Fibroblast of skin of abdomen (primary cell): Measurements from ENCODE around the gene ZBTB24.

Experiments used
- DNase-seq: peaks from one replicate; pipeline ENCODE4 v3.0.0-alpha.2; 2013

Gene ZBTB24

DNA sequence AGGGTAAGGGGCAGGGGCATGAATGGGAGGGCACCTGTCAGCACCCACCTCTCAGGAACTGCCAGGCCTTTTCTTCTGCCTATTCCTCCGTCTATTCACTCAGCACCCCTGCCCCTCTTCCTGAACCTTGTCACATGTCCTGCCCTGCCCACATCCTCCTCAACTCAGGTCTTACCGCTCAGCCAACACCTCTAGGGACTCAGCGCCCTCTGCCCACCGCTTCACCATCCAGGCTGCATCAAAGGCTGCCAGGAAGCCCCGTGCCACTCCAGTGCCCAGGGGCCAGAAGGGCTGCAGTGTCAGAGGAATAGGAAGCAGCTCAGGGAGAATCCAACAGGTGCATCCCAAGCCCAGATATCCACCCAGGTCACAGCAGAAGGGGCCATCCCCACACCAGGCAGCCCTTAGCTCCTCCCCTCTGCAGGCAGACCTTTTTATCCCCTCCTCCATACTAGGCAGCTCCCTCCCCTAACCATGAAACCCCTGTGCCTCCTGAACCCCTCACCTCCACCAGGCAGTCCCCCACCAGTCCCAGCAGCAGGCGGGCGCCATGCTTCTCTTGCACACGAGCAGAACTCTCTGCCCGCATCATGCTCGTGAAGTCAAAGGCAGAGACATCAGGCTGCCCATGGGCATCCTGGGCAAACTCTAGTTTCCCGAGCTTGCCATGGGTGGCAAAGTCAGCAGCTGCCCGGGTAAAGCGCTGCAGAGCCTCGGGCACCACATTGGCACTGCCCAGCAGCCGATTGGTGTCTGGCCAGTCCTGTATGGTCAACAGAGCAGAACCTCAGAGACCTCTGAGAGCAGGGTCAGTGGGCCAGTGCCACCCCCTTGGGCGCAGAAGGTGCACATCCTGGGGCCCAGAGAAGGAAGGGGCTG lies 33.0 kb downstream of the ZBTB24 start:
- DNase-seq = no peak

DNA sequence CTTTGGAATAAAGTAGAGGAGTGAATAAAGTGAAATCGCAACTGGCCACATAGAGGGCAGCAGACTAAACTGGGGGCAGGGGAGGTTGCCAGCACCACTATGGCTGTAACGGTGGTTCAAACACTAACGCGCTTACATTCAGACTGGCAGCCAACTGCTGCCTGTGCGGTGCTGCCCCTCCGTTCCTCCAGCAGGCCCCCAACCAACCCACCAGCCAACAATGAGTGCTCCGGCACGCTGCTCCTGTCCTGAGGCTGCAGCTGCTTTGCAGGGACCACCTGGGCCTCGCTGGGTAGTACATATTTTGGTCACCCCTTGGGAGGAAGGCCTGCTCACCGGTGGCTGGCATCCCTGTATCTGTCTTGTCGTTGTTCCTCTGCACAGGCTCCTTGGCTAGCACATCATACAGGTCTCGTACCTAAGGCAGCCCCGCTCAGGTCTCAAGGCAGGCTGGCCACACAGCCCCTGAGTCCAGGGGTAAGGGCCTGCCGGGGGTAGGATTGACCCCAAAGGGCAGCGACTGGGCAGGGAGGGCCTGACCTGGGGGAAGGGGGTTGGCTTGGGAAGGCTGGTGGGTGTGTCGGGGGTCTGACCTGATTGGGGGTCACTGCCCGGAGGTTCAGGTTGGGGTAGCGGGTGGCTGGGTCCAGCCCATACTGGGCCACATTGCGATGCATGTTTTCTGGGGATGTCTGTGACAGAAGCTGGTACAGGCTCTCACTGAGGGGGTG lies 33.8 kb downstream of the ZBTB24 start:
- DNase-seq = no peak

DNA sequence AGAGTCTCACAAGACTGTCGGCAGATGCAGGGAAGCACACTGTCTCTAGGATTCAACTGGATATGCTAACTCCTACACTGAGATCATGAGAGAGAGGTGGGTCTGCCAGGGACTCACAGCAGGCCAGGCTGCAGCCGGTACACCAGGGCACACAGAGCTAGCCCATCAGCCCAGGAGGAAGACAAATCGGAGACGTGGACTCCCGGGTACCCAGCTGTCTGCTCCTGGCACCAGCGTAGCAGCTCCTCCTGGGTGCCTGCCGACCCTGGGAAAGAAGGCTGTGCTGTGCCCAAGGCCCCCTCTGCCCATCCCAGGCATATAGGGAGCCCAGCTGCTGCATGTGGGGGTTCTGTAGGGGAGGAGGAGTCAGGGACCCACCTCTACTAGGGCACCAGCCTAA lies 34.4 kb downstream of the ZBTB24 start:
- no peak for DNase-seq

DNA sequence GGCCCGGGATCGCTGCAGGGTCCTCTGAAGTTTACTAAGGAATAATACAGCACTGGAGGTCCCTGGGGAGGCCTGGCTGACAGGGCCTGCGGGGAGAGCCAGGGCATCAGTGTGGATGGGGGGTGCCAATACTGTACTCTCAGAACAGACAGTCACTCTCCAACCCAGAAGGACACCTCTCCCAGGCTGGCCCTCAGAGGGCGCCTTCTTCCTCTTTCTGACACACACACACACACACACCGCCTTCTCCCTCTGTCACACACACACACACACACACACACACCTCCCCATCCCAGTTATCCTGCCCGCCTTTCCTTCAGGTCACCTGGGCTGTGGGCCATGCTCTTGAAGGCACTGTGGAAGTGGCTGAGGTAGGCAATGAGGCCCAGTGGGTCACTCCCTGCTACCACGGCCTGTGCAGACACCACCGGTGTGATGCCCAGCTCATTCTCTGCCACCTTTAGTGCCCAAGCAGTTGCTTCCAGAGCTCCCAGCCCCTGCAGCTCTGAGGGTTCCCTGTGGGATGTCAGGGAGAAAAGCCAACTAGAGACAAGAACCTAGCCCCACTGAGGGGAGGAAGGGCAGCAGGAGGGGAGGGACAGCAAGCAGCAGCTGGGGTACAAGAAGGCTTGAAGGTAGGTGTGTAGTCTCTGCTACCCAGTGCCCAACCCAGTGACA lies 35.0 kb downstream of the ZBTB24 start:
- no peak for DNase-seq

DNA sequence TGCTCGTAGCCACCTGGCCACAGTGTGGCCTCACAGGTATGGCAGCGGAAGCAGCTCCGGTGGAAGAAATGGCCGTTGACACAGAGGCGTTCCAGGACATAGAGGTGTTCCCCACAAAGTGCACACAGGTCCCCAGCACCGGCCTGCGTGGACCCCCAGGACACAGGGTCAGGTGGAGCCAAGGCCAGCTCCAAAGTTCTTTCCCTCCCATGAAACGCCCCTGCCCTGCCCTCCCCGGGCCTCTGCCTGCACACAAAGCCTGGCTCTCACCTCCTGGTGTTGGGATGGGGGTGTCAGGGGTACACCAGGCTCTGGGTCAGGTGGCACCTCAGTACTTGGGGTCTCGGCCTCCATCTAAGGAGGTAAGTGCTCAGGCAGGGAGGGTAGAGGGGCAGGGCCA lies 35.9 kb downstream of the ZBTB24 start:
- no peak for DNase-seq

DNA sequence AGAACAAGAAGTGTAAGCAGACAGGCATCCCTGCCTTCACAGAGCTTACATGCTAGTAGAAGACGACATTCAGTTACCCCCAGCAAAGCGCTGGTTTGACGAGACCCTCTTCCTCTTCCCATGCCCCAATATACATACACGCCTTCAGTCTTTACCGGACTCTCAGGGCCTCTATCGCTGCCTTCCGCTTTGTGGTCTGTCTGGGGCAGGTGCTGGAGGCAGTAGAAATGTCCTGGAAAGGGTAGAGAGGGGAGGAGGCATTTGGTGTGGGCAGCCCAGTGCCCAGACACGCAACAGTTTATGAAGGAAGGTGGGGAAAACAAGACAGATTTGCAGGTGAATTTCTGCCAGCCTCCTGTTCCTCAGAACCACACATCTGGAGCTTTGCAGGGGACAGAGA lies 36.5 kb downstream of the ZBTB24 start:
- no peak for DNase-seq

DNA sequence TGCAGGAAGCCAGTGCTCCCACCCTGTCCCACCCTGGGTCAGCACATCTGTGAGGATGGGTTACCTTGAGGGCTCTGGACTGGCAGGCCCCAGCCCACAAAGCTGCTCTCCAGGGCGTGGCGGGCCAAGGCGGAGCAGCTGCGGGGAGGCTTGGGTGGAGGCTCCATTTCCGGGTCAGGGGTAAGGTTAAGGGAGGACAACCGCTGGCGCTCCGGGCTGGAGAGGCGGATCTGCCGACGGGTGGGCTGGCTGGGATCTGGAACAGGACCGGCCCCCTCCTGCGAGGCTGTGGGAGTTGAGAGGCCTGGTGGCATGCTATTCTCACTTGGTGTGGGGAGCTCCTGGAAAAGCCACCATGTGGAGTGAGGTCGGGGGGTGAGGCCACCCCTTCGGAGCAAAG lies 36.9 kb downstream of the ZBTB24 start:
- no peak for DNase-seq

DNA sequence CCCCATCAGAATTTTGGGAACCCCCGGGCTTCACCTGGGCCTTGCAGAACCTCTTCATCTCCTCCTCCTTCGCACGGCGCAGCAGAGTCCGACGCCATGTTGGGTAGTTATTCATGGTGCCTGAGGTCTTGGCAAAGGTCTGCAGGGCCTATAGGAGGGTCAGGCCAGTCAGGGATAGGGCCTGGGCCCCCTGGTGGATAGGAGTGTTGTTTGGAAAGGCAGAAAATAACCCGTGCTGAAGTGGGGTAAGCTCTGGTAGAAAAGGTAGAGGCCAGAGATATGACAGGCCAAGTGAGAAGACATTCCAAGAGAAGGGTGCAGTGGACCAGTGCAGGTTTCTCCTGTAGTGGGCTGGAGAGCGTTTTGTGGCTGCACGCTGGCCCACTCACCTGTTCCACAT lies 37.6 kb downstream of the ZBTB24 start:
- no peak for DNase-seq

DNA sequence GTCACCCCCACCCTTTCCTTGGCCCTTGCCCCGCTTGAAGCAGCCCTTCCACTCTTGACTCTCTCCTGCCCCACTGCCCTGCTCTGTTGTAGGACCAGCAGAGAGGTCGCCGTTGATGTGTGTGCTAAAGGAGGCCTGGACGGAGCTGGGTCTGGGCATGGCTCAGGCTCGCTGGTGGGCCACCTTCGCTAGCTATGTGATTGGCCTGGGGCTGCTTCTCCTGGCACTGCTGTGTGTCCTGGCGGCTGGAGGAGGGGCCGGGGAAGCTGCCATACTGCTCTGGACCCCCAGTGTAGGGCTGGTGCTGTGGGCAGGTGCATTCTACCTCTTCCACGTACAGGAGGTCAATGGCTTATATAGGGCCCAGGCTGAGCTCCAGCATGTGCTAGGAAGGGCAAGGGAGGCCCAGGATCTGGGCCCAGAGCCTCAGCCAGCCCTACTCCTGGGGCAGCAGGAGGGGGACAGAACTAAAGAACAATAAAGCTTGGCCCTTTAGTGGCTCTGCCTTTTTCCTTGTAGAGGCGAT lies 39.5 kb downstream of the ZBTB24 start:
- DNase-seq = no peak

DNA sequence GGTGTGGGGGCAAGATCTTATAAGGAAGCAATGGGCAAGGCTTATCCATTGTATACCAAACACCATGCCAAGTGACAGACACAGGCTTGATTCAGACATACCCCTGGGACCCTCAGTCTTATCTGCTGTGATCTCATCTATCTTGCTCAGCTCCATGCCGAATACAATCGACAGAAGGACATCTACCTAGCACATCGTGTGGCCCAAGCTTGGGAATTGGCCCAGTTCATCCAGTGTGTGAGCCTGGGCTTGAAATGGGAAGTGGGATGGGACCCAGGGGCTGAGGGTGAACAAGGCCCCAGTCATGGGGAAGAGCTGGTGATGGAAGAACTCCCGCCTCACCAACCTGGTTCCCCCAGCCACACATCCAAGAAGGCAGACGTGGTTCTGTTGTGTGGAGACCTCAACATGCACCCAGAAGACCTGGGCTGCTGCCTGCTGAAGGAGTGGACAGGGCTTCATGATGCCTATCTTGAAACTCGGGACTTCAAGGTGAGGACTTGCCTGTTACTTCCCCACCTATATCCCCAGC lies 40.6 kb downstream of the ZBTB24 start:
- no peak for DNase-seq

DNA sequence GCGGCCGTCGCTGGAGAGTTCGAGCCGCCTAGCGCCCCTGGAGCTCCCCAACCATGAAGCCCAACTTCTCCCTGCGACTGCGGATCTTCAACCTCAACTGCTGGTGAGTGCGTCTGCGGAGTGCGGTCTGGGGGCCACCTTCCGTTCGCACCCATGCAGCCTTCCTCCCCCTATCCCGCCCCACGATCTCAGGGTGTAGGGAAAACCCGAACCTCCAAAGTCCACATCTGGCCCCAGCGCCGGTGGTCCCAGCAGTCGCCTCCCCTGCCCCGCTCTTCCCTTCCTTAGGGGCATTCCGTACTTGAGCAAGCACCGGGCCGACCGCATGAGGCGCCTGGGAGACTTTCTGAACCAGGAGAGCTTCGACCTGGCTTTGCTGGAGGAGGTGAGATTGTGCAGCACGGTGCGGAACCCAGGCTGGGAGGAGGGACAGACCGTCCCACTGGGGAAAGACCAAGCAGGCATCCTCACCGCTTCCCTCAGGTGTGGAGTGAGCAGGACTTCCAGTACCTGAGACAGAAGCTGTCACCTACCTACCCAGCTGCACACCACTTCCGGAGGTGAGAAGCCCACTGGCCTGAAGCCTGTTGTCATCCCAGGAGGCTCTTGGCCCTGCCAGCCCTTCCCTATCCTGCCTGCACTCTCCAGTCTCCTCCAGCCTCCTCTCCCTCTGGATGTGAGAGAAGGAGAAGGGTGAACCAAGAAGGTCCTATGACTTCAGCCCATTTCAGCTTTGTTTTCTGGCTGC lies 41.8 kb downstream of the ZBTB24 start:
- peak; percentile 52 for DNase-seq

DNA sequence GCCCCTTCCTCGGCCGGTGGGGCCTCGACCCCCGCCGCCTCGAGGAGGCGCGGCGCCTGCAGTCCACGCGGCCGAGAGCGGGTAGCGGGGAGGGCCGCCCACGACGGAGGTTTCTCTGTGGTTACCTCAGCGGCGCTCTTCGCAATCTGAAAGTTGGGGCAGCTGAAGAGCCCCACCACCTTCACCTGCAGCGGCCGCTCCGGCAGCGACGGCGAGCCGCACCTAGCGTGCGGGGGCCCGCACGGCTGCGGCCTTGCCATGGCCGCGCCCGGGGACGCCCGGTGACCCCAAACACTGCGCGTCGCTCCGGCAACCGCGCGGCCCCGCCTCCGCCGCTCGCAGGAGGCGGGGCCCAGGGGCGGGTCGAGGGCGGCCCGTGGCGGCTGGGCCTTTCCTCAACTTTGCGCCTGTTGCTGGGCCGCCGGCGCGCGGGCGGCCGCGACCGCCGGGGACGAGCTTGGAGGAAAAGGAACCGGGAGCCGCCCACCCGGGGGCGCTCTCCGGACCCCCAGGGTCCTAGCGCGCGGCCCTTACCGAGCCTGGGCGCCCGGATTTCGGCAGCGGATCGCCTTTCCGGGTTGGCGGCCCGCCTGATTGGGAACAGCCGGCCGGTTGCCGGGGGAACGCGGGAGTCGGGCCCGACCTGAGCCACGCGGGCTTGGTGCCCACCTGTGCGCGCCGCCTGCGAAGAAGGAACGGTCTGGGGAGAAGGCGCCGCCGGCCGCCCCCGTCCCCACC lies 42.5 kb downstream of the ZBTB24 start, which contains the start of the genes PPIL6 and SMPD2:
TSS of gene PPIL6 (minus strand) at position 298 of the 738 bp plus-strand sequence. CDS start at position 260, 38 bp downstream.
TSS of gene SMPD2 (plus strand) at position 394 of the 738 bp plus-strand sequence. CDS start 398 bp downstream, outside the sequence.
- DNase-seq = peak; percentile 91

DNA sequence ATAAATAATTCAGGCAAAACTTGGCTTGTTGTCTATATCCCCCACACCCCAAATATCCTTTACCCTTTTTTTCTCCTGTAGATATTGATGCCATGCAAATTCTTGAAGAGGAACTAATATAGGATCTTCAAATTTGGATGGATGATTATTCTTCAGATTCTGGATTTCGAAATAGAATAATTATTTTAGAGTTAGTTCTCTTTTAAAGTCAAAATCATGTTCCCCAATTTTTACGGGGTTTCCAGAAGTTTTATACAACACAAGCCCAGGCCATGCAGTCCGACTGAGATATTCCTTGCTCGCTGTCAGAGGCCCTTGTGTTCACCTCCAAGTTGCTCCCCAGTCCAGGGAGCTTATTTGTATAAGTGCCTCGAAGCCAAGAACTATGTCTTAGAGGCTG lies 47.0 kb downstream of the ZBTB24 start:
- DNase-seq = no peak

DNA sequence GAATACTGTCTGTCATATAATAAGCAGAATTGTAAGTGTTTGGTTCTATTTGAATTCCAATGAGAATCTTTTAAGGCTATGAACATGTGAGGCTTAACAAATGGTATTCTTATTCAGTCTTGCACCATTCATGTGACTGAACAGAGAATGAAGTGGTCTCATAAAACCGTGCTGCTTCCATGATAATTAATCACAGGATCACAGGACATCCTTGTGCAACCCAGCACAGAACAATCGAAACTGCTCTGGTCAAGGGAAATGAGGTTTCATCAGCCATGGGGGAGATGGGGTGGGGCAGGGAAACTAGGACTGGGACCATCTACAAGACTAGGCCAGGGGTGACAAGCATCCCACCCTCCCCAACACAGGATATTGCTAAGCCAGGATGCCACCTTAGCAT lies 48.6 kb downstream of the ZBTB24 start:
- DNase-seq = no peak

DNA sequence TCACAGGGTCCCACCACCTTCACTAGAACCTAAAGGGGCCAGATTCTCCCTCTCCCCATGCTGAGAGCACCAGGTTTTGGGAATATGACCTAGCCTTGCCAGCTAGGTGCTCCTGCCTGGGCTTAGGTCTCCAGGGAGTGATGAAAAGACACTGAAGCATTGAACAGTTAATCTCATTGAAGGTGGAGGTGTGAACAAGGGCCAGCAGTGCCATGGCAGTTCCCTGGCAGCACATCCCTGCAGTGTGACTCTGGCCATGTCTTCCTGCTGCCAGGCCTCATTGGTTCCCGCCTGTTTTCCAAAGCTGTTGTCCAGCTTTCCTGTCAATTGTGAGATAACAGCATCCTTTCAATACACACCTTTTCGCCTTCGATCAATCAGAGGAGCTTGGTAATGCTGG lies 53.5 kb downstream of the ZBTB24 start:
- DNase-seq = no peak

DNA sequence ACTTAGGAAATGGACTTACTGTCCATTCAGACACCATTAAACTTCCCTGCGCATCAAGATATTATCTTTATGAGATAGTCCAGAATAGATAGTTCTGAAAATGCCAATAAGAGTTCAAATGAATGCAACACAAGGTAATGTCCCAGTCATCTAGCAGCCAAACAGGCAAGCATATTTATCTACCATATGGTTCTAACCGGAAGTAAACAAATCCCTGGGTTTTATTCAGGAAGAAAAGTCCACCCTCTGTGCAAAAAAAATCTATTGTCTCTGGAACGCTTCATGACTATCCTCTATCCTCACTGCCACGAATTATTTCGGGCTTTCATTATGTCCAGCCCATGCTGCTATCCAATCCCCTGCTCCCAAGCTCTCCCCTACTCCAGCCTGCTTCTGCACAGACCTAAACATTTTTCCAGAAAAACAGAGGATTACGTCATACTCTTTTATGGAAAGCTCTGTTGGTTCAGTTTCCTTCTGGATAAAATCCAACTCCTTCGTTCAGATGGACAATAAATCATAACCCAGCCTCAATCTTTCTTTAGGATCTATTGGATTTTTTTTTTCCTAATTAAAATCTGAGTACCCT lies 54.0 kb downstream of the ZBTB24 start:
- DNase-seq = peak; percentile 69

DNA sequence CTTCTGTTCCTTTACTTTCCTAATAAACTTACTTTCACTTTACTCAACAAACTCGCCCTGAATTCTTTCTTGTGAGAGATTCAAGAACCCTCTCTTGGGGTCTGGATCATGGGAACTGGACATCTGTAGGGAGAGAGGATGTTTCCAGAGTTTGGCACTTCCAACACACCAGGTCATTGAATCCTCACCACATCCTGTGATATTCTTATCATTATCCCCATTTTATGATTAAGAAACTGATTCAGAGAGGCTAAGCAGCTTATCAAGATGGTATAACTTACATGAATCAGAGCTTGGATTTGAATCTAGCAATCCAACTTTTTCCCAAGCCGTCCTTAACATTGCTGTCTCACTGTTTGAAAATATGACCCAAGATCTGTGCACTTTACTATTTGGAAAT lies 58.1 kb downstream of the ZBTB24 start:
- DNase-seq = no peak

DNA sequence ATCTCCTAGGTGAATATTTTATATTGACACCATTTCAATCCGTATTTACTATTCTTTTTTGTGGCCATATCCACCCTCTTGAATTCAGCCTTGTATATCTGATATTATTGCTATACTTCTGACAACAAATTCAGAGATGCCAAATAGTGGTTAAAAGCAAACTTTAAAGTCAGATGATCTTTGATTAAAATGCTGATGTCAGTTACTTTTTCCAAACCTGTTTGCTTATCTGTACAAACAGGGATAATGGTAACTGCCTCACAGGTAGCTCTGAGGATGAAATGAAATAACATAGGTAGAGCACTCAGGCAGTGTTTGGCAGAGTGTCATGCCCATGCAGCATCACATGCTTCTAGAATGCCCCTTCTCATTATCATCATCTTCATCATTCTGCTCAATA lies 61.8 kb downstream of the ZBTB24 start:
- DNase-seq = no peak

DNA sequence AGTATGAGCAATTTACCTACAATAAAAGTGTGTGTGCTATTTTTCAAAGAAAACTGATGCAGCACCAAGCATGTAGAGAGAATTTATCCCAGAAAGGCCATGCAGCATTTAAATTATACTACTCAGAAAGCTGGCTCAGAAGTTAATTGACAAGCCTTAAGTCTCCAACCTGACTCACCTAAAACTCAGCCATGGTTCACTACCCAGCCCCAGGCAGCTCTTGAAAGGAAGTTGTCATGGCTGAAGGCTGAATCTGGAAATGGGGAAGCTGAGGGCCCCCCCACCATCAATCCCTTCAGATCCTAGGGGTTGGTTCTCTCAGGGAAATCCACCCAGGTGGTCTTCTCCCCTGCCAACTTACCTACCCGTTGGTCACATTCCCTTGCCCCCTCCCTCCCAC lies 62.3 kb downstream of the ZBTB24 start:
- DNase-seq = no peak

DNA sequence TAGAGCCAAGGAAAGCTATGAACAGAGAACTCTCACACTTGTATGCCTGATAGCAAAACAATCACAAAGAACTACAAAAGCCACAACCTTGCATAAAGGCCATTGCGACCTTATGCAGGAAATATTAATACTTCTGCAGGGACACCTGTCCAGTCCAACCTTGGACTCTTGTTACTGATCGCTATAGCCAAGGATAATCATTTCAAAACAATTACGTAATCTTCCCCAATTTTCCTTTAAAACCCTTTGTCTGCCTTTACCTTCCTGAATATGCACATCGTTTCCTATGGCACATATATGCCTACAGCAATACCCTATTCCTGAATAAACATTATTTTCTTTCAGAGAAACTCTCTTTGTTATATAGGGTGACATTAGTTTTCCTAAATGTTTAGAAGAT lies 65.4 kb downstream of the ZBTB24 start:
- no peak for DNase-seq
